Forelimb muscle (tissue), 1 donor: Measurements from ENCODE around the gene ZNF385C. TPM values are rescaled to one million over a fixed set of nuclear protein-coding genes. Genes with fewer than 3 reads are reported as not detected.

Experiments used
- DNase-seq: peaks from one replicate; pipeline ENCODE4 v3.0.0-alpha.2; 2013; ENCODE audit warnings: low read depth
- polyA plus RNA-seq: library from polyadenylated mRNA; unstranded; fragments of 120-200 nt; gene quantifications from one replicate; pipeline ENCODE4 v1.2.1, GENCODE V29; 2013; ENCODE audit not compliant: insufficient read length

The ZNF385C gene
- polyA plus RNA-seq, 1 donor = 6.7 TPM

DNA sequence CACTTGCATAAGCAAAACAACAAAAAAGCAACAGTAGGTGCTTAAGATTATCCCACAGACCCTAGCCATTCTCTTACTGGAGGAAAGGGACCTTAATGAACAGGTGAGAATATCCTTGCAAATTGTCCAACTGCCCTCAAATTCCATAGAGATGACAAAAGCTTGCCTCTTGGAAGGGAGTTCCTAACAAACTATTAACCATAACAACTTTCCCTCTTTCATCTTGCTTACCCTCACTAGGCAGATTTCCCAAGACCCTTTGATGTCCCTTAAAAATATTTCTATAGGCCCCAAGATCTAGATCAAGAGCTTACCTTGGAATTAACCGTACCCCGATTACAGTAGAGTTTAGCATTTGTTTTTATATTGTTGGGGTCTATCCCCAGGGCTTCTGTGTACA is 109.9 kb downstream of the ZNF385C start:
- no peak for DNase-seq

GRCh38 chr17:41987642-41988041 is 110.6 kb downstream of the ZNF385C start:
- no peak for DNase-seq

DNA sequence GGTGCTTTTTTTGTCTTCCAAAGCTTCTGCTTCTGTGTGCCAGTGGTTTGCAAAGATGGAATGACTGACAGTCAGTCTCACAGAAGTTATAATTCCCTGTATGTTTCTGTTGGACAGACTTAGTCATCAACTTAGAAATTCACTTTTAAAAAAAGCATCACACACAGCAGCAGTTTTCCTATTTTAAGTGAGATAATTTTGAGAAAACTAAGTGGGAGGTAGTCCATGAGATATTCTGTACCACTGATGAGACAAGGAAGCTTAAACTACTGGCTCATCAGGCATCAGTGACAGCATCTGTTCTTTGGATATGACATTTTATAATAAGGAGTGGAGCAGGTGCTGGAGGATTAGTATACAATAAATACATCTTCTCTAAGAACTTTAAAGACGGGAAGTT is 111.6 kb downstream of the ZNF385C start:
- no peak for DNase-seq

- DNase-seq = no peak
Measured at GRCh38 chr17:41985919-41986318, 112.4 kb downstream of the ZNF385C start.

- no peak for DNase-seq
Measured at GRCh38 chr17:41984454-41984853, 113.8 kb downstream of the ZNF385C start.

DNA sequence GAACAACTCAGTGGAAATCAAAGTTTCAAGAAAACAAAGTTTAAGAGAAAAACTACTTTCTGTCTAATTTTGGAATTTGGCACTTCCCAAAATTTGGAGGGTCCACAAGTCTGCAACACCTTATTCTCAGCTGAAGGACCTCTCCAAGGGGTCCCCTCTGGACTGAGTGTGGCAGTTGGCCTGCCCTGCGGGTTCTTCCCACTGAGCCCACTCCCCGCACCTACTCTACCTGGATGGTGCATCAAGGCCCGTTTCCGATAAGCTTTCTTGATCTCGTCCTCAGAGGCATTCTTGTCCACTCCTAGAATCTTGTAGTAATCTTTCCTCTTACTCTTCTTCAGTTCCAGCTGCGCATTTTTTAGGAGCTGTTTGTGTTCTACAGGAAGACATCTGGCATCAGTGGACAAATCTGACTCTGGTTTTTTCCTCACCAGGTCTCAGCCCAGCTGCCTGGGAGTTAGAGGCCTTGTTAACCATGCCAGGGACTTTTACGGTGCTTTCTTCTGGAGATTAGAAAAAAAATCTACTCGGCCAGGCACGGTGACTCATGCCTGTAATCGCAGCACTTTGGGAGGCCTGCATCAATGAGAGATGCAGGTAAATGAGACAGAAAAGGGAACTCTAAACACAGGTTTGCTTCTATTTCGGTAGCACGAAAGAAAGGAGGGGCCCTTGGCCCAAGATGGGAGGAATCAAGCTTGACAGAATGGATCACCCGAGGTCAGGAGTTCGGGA is 116.1 kb downstream of the ZNF385C start:
- no peak for DNase-seq

- DNase-seq = no peak
Measured at GRCh38 chr17:41977991-41978390, 120.3 kb downstream of the ZNF385C start.

- DNase-seq = no peak
Measured at GRCh38 chr17:41976142-41976768, 122.0 kb downstream of the ZNF385C start.

Other genes with a start within 250 kb of the ZNF385C start
- 4.9 TPM for gene KLHL11, start 233.1 kb downstream of the ZNF385C start, polyA plus RNA-seq
- 44.4 TPM for gene ACLY, start 179.5 kb downstream of the ZNF385C start, polyA plus RNA-seq
- gene ODAD4, start 167.9 kb downstream of the ZNF385C start, polyA plus RNA-seq = 0.80 TPM
- gene CNP, start 131.7 kb downstream of the ZNF385C start, polyA plus RNA-seq = 40.1 TPM
- gene DNAJC7, start 81.0 kb downstream of the ZNF385C start, polyA plus RNA-seq = 97.2 TPM
- gene NKIRAS2, start 78.4 kb downstream of the ZNF385C start, polyA plus RNA-seq = 47.9 TPM
- gene C17orf113, start 47.9 kb downstream of the ZNF385C start, polyA plus RNA-seq = 1.2 TPM
- gene DHX58, start 14.2 kb upstream of the ZNF385C start, polyA plus RNA-seq = 5.8 TPM
- gene KAT2A, start 22.9 kb upstream of the ZNF385C start, polyA plus RNA-seq = 45.9 TPM
- gene HSPB9, start 24.3 kb upstream of the ZNF385C start, polyA plus RNA-seq = 0.25 TPM
- gene RAB5C, start 56.5 kb upstream of the ZNF385C start, polyA plus RNA-seq = 60.0 TPM
- not detected for gene KCNH4, start 82.7 kb upstream of the ZNF385C start, polyA plus RNA-seq
- not detected for gene HCRT, start 87.0 kb upstream of the ZNF385C start, polyA plus RNA-seq
- gene GHDC, start 96.0 kb upstream of the ZNF385C start, polyA plus RNA-seq = 12.8 TPM
- gene STAT5B, start 177.9 kb upstream of the ZNF385C start, polyA plus RNA-seq = 40.2 TPM
- 15.0 TPM for gene STAT5A, start 190.0 kb upstream of the ZNF385C start, polyA plus RNA-seq